HepG2 (cell line): ENCODE results near the gene ARHGEF10L. TPM values are rescaled to one million over a fixed set of nuclear protein-coding genes. Genes with fewer than 3 reads are reported as not detected.
A peak's percentile ranks its signal among the peaks of the same experiment; 100 is the strongest.

ENCODE experiments used
- ATAC-seq: fragments of 200-7000 bp; cut with Tn5 transposase; 3 replicates; pipeline ENCODE4 v1.9.1; 2020; ENCODE audit warnings: mild to moderate bottlenecking, moderate library complexity
- BruUV-seq: library from RNA; stranded (reverse); fragments of 400-500 nt; replicated peaks from 2 replicates; lab custom pipeline; 2021; lab: Mats Ljungman, UMichigan
- CTCF ChIA-PET: fragments of 300-600 bp; formaldehyde crosslinking; extraction: SDS; loops from one replicate; lab custom pipeline; 2021; ENCODE audit warnings: low total read pairs, inconsistent platforms, low intra/inter-chr PET ratio; lab: Yijun Ruan, JAX
- POLR2A ChIA-PET: fragments of 350-600 bp; sonication (Branson Sonifier 250); formaldehyde crosslinking; loops from one replicate; lab custom pipeline; 2020; ENCODE audit warnings: antibody characterized with exemption, inconsistent platforms; lab: Yijun Ruan, JAX
- DNase-seq: peaks from one replicate; pipeline ENCODE4 v3.0.0-alpha.2; 2015; ENCODE audit warnings: low spot score
- FAIRE-seq: peaks from 3 replicates; lab custom pipeline; 2011; peaks lifted over from hg19 to GRCh38; lab: Jason Lieb, UNC
- H2AFZ ChIP-seq: one replicate; pipeline ENCODE4 v1.6.1; 2011; ENCODE audit warnings: low read length, inconsistent platforms
- H3K27ac ChIP-seq: fragments of 300-600 bp; 3 replicates; pipeline ENCODE4 v1.8.0; 2011; ENCODE audit warnings: mixed run types, mild to moderate bottlenecking, mixed read lengths, low read length, inconsistent platforms; ENCODE audit not compliant: insufficient read depth; ENCODE audit errors: extremely low read length
- H3K27me3 ChIP-seq, 2 experiments: fragments of 200-600 bp in 1 of 2; 2 replicates in 1 of 2; 3 replicates in 1 of 2; pipeline versions ENCODE4 v1.6.0 to v1.8.0; 2011; ENCODE audit warnings: low read length in 2 of 2, mild to moderate bottlenecking in 2 of 2, moderate library complexity in 2 of 2, inconsistent platforms in 1 of 2; ENCODE audit not compliant: insufficient read depth in 2 of 2, control insufficient read depth in 1 of 2
- H3K36me3 ChIP-seq, 2 experiments: fragments of 200-600 bp in 1 of 2; replicated peaks in 1 of 2; 2 replicates in 1 of 2; 3 replicates in 1 of 2; pipeline versions ENCODE4 v1.5.1 to v1.8.0; 2011; ENCODE audit warnings: low read length in 2 of 2, inconsistent platforms in 1 of 2; ENCODE audit not compliant: insufficient read depth in 2 of 2, control insufficient read depth in 1 of 2
- H3K4me1 ChIP-seq: 2 replicates; pipeline ENCODE4 v1.5.1; 2012; ENCODE audit warnings: low read length, inconsistent platforms; ENCODE audit not compliant: insufficient read depth
- H3K4me2 ChIP-seq: 2 replicates; pipeline ENCODE4 v1.6.0; 2011; ENCODE audit warnings: low read depth, low read length, inconsistent platforms
- H3K4me3 ChIP-seq, 3 experiments: fragments of 200-600 bp in 1 of 3; sonication (generic), shearing (Covaris generic) in 1 of 3; replicated peaks in 1 of 3; 2 replicates each; pipeline ENCODE4 v1.5.1; 2011 to 2016; ENCODE audit warnings: low read length in 3 of 3, inconsistent platforms in 2 of 3, low read depth in 2 of 3, mild to moderate bottlenecking in 2 of 3, control low read depth in 1 of 3, mixed read lengths in 1 of 3; ENCODE audit not compliant: insufficient read depth in 1 of 3
- H3K79me2 ChIP-seq: one replicate; pipeline ENCODE4 v1.6.1; 2011; ENCODE audit warnings: low read length, inconsistent platforms; ENCODE audit not compliant: insufficient read depth
- H3K9ac ChIP-seq: 2 replicates; pipeline ENCODE4 v1.6.0; 2011; ENCODE audit warnings: mild to moderate bottlenecking, low read depth, low read length, inconsistent platforms; ENCODE audit not compliant: insufficient read depth
- H3K9me3 ChIP-seq: 2 replicates; pipeline ENCODE4 v1.5.1; 2012; ENCODE audit warnings: mild to moderate bottlenecking, low read length
- H4K20me1 ChIP-seq: 2 replicates; pipeline ENCODE4 v1.6.0; 2011; ENCODE audit warnings: inconsistent platforms, mild to moderate bottlenecking, low read length, moderate library complexity; ENCODE audit not compliant: insufficient read depth
- CBX1 ChIP-seq: IDR thresholded peaks from one replicate; pipeline ENCODE4 v1.6.1; 2016; ENCODE audit warnings: antibody characterized with exemption, low read depth
- GABPB1 ChIP-seq: IDR thresholded peaks from 2 replicates; pipeline ENCODE4 v1.6.1; 2016; ENCODE audit warnings: mild to moderate bottlenecking, missing genetic modification reagents, moderate library complexity, missing compliant biosample characterization
- KDM2A ChIP-seq: sonication (generic); formaldehyde crosslinking; IDR thresholded peaks from 2 replicates; pipeline ENCODE4 v1.4.0; 2020; ENCODE audit warnings: low read depth, missing genetic modification reagents, borderline replicate concordance
- NR2C2 ChIP-seq: sonication (generic); formaldehyde crosslinking; IDR thresholded peaks from 2 replicates; pipeline ENCODE4 v1.4.0; 2020; ENCODE audit warnings: missing genetic modification reagents, mild to moderate bottlenecking, moderate library complexity, borderline replicate concordance
- POLR2A ChIP-seq, 2 experiments: IDR thresholded peaks; 2 replicates each; pipeline ENCODE4 v1.6.1; 2011; ENCODE audit warnings: low read depth in 2 of 2, low read length in 2 of 2, mild to moderate bottlenecking in 1 of 2, moderate library complexity in 1 of 2; ENCODE audit not compliant: insufficient read depth in 1 of 2
- PRPF4 ChIP-seq: fragments of 200-400 bp; formaldehyde crosslinking; IDR thresholded peaks from 2 replicates; pipeline ENCODE4 v1.6.1; 2016; ENCODE audit warnings: low read length, low read depth; ENCODE audit not compliant: poor library complexity, severe bottlenecking
- RBFOX2 ChIP-seq: fragments of 200-400 bp; formaldehyde crosslinking; IDR thresholded peaks from 2 replicates; pipeline ENCODE4 v1.6.1; 2017; ENCODE audit warnings: low read depth, mild to moderate bottlenecking, low read length
- RBM22 ChIP-seq: fragments of 200-400 bp; formaldehyde crosslinking; optimal IDR thresholded peaks from 2 replicates; pipeline ENCODE3; 2017; ENCODE audit warnings: mild to moderate bottlenecking, low read length, moderate library complexity
- SMAD3 ChIP-seq: sonication (generic); formaldehyde crosslinking; IDR thresholded peaks from 2 replicates; pipeline ENCODE4 v1.4.0; 2020; ENCODE audit warnings: missing genetic modification reagents
- ZBTB3 ChIP-seq: sonication (generic); formaldehyde crosslinking; IDR thresholded peaks from 2 replicates; pipeline ENCODE4 v1.4.0; 2020; ENCODE audit warnings: low read depth, mild to moderate bottlenecking, moderate library complexity, missing genetic modification reagents, borderline replicate concordance
- ZNF101 ChIP-seq: sonication (generic); formaldehyde crosslinking; IDR thresholded peaks from 2 replicates; pipeline ENCODE4 v1.4.0; 2020; ENCODE audit warnings: mild to moderate bottlenecking, low read depth, missing genetic modification reagents, borderline replicate concordance
- ZNF3 ChIP-seq: IDR thresholded peaks from 2 replicates; pipeline ENCODE4 v1.7.0; 2017; ENCODE audit warnings: inconsistent platforms
- ZNF775 ChIP-seq: sonication (generic); formaldehyde crosslinking; IDR thresholded peaks from 2 replicates; pipeline ENCODE4 v1.4.0; 2020; ENCODE audit warnings: missing genetic modification reagents, mild to moderate bottlenecking, moderate library complexity, borderline replicate concordance
- WGBS: methylation state at CpG from one replicate; pipeline ENCODE4 v1.1.6; 2017; ENCODE audit warnings: low lambda C conversion rate; 5-methylcytosine and 5-hydroxymethylcytosine counted together
- in situ Hi-C: cut with HindIII; loops from 2 replicates; pipeline ENCODE4 v1.10.0; 2017; ENCODE audit warnings: low pct_unique_long_range_greater_than_20kb; ENCODE audit not compliant: extremely low pct_ligation_motif_present
- intact Hi-C: fragments of 100-400 bp; cut with micrococcal nuclease; formaldehyde crosslinking; loops from one replicate; pipeline ENCODE4 v1.10.0; 2022; ENCODE audit not compliant: unreplicated experiment
- polyA plus RNA-seq, 8 experiments: library from polyadenylated mRNA; depleted of rRNA in 3 of 8; stranded (reverse) in 7 of 8; unstranded in 1 of 8; fragments of >200 nt; fragmentation: Illumina TruSeq in 4 of 8; extraction: Trizol in 4 of 8; gene quantifications; 2 replicates each; pipeline versions ENCODE4 v1.2.1 to v1.2.3, GENCODE V29; 2011 to 2016; ENCODE audit warnings: low read depth in 4 of 8, missing spikeins in 1 of 8, mixed read lengths in 1 of 8; ENCODE audit not compliant: insufficient read depth in 1 of 8
- total RNA-seq, 5 experiments: library from RNA; depleted of rRNA; stranded (reverse); fragments of >200 nt; fragmentation: Illumina TruSeq; extraction: Trizol; gene quantifications; 2 replicates each; pipeline ENCODE4 v1.2.3, GENCODE V29; 2016; ENCODE audit warnings: low read depth in 1 of 5
- TF ChIP-seq, protein P1 (sequence below): sonication (generic); formaldehyde crosslinking; IDR thresholded peaks from 2 replicates; pipeline ENCODE4 v1.8.1; 2023; ENCODE audit warnings: mild to moderate bottlenecking, missing genetic modification reagents
- TF ChIP-seq, protein P2 (sequence below): sonication (generic); formaldehyde crosslinking; IDR thresholded peaks from 2 replicates; pipeline ENCODE4 v1.8.1; 2023; ENCODE audit warnings: mild to moderate bottlenecking, moderate library complexity, missing genetic modification reagents

ARHGEF10L gene
- total and polyA plus RNA-seq, 2 of the 13 experiments (the other 11 are each of a cell fraction or from before 2014, with no cell fraction given) = 46.5 to 78.3 TPM

DNA sequence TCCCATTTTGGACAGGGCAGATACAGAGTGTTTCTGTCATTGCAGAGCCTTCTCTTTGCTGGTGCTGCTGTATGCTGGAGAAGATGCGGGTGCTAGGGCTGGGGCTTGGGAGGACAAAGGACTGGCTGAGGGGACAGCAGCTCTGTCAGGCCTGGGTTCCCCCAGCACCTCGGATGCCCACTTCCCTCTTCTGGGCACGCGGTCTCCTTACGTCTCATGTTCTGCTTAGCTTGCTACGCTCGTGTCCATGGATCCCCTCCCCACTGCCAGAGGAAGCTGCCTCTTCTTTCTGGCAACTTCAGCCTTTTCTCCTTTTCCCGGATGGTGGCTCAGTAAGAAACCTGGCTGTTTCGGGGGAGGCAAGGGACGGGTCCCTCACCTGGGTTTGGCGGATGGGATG, 75.7 kb downstream of the ARHGEF10L start:
- no peak for ATAC-seq
- H3K36me3 ChIP-seq = peaks cover 35 to 92% of the 10 kb centered on the region in 2 experiments

GRCh38 chr1:17615959-17616358, 76.5 kb downstream of the ARHGEF10L start:
- H2AFZ ChIP-seq = no peak overlapping the region
- no peaks in the 10 kb centered on the region for H3K9me3 ChIP-seq
- BruUV-seq = no TSS peak
- no peak overlapping the region for H3K27ac ChIP-seq
- H3K9ac ChIP-seq = no peak overlapping the region
- in situ Hi-C loops (no loop called here), intact Hi-C loops (no loop called here)
- H3K27me3 ChIP-seq = no peaks in the 10 kb centered on the region
- POLR2A ChIA-PET = no interaction called here
- CTCF ChIA-PET = no interaction called here
- ATAC-seq (no peak), DNase-seq (no peak), FAIRE-seq (no peak)
- H3K36me3 ChIP-seq = peaks cover 34 to 95% of the 10 kb centered on the region in 2 experiments
- H3K4me1 ChIP-seq = no peaks in the 10 kb centered on the region
- H3K4me3 ChIP-seq = no peak overlapping the region
- 98% methylated on average over 17 of the region's 17 CpGs for WGBS
- H4K20me1 ChIP-seq = peaks cover 10% of the 10 kb centered on the region
- no peaks in the 10 kb centered on the region for H3K79me2 ChIP-seq
- H3K4me2 ChIP-seq = no peak overlapping the region
- TF ChIP-seq RBM22 (peak; percentile 7), KDM2A (CRISPR knock-in tag) (no peak), ZNF3 (CRISPR knock-in tag) (no peak), NR2C2 (CRISPR knock-in tag) (no peak), GABPB1 (CRISPR knock-in tag) (no peak), RBFOX2 (no peak), ZBTB3 (CRISPR knock-in tag) (no peak), SMAD3 (no peak), PRPF4 (no peak), CBX1 (no peak), ZNF101 (CRISPR knock-in tag) (no peak)
- TF ChIP-seq, protein P1, sequence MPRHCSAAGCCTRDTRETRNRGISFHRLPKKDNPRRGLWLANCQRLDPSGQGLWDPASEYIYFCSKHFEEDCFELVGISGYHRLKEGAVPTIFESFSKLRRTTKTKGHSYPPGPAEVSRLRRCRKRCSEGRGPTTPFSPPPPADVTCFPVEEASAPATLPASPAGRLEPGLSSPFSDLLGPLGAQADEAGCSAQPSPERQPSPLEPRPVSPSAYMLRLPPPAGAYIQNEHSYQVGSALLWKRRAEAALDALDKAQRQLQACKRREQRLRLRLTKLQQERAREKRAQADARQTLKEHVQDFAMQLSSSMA (CRISPR knock-in tag) = no peak
- TF ChIP-seq, protein P2, sequence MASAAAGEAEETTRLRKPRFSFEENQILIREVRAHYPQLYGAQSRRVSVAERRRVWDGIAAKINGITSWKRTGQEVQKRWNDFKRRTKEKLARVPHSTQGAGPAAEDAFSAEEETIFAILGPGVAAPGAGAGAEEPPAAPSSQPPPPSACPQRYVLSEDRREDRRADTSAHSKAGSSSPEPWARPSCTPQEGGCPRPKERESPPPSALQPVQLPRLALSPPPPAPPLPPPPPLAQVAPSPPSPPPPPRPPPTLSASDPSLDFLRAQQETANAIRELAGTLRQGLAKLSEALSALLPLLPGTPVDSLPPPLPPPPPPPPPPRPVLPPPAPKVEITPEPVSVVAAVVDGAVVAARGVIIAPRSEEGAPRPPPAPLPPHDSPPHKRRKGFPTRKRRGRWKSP = no peak

More for the DNA sequence above, 75.7 kb downstream of the ARHGEF10L start:
- intact Hi-C loops (no loop called here), in situ Hi-C loops (no loop called here)
- no peak overlapping the region for H3K9ac ChIP-seq
- ChIA-PET CTCF (no interaction called here), POLR2A (no interaction called here)
- no TSS peak for BruUV-seq
- no peak for TF ChIP-seq ZNF775 (CRISPR knock-in tag)
- TF ChIP-seq POLR2A (IDR thresholded peaks at IDR 0.05; ENCODE audit: insufficient read depth in 1 of 2, low read depth in 2 of 2, low read length in 2 of 2) = peak in 1 of 2 experiments; percentile 40; a peak in 1 of 4 replicates
- no peak overlapping the region for H2AFZ ChIP-seq
- no peaks in the 10 kb centered on the region for H3K9me3 ChIP-seq
- H3K4me3 ChIP-seq = no peak overlapping the region
- no peak overlapping the region for H3K27ac ChIP-seq
- H3K4me1 ChIP-seq = no peaks in the 10 kb centered on the region
- H3K79me2 ChIP-seq = no peaks in the 10 kb centered on the region
- H3K4me2 ChIP-seq = no peak overlapping the region
- FAIRE-seq (no peak), DNase-seq (no peak)
- 98% methylated on average over 10 of the region's 11 CpGs for WGBS
- H4K20me1 ChIP-seq = peaks cover 7% of the 10 kb centered on the region; the same call in 1 of the 2 replicates
- H3K27me3 ChIP-seq = no peaks in the 10 kb centered on the region
